ENCODE measurements around the gene SOWAHA. TPM values are rescaled to one million over a fixed set of nuclear protein-coding genes. Genes with fewer than 3 reads are reported as not detected.
"Not testable (repeated sequence)": the region's sequence is repeated elsewhere in the genome, so short reads cannot be mapped to it uniquely, and the experiment has no call there.

SOWAHA gene
- total and polyA plus RNA-seq, 2 donors (not counting 1 experiment from before 2014, with no cell fraction given), result not detected

DNA sequence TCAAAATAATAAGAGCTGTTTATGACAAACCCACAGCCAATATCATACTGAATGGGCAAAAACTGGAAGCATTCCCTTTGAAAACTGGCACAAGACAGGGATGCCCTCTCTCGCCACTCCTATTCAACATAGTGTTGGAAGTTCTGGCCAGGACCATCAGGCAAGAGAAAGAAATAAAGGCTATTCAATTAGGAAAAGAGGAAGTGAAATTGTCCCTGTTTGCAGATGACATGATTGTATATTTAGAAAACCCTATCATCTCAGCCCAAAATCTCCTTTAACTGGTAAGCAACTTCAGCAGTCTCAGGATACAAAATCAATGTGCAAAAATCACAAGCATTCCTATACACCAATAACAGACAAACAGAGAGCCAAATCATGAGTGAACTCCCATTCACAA lies 8.9 kb upstream of the SOWAHA start:
- CTCF ChIA-PET; H3K27ac Mint-ChIP-seq; H3K4me1 Mint-ChIP-seq; H2AFZ ChIP-seq (ENCODE audit: insufficient read depth, low read depth, low read length, poor library complexity, severe bottlenecking); H3K4me3 ChIP-seq (ENCODE audit: control extremely low read depth in 1 of 5, extremely low read depth in 1 of 5, insufficient read depth in 1 of 5, low read depth in 2 of 5, low read length in 4 of 5); H3K4me1 ChIP-seq (ENCODE audit: control insufficient read depth in 2 of 2, insufficient read depth in 2 of 2, low read length in 2 of 2); H3K4me3 Mint-ChIP-seq; DNase-seq; ATAC-seq (ENCODE audit: low read depth); H3K27ac ChIP-seq (ENCODE audit: low read length in 2 of 2); H4K20me1 ChIP-seq (ENCODE audit: control insufficient read depth, insufficient read depth, low read length, poor library complexity, severe bottlenecking); H3K9me3 ChIP-seq (ENCODE audit: control extremely low read depth in 1 of 3, control insufficient read depth in 2 of 3, insufficient read depth in 1 of 3, low read length in 2 of 3); intact Hi-C loops (cut with micrococcal nuclease); POLR2A ChIA-PET; H3K9me3 Mint-ChIP-seq (ENCODE audit: insufficient read depth); H3K4me2 ChIP-seq (replicated peaks; ENCODE audit: low read depth, low read length, poor library complexity, severe bottlenecking); H3K79me2 ChIP-seq (ENCODE audit: control insufficient read depth, insufficient read depth, low read length); H3K9ac ChIP-seq (ENCODE audit: low read length); H3K36me3 ChIP-seq (replicated peaks in 1 of 2; ENCODE audit: control extremely low read depth in 1 of 2, control insufficient read depth in 1 of 2, extremely low read depth in 1 of 2, insufficient read depth in 2 of 2, low read length in 1 of 2): not testable (repeated sequence)
- peaks cover 0 to 15% (median 9%) of the 10 kb centered on the region in 4 experiments for H3K27me3 ChIP-seq (replicated peaks in 1 of 4; ENCODE audit: control extremely low read depth in 1 of 4, control insufficient read depth in 3 of 4, insufficient read depth in 4 of 4, low read length in 3 of 4)
- H3K27me3 Mint-ChIP-seq, result peaks cover 44% of the 10 kb centered on the region
- no CpG with 5 or more reads among the region's 1 CpG for WGBS (ENCODE audit: insufficient coverage)

DNA sequence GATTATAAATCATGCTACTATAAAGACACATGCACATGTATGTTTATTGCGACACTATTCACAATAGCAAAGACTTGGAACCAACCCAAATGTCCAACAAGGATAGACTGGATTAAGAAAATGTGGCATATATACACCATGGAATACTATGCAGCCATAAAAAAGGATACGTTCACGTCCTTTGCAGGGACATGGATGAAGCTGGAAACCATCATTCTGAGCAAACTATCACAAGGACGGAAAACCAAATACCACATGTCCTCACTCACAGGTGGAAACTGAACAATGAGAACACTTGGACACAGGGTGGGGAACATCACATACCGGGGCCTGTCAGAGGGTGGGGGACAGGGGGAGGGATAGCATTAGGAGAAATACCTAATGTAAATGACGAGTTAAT lies 7.2 kb upstream of the SOWAHA start:
- H2AFZ ChIP-seq (ENCODE audit: insufficient read depth, low read depth, low read length, poor library complexity, severe bottlenecking); H4K20me1 ChIP-seq (ENCODE audit: control insufficient read depth, insufficient read depth, low read length, poor library complexity, severe bottlenecking); H3K4me3 ChIP-seq (ENCODE audit: control extremely low read depth in 1 of 5, extremely low read depth in 1 of 5, insufficient read depth in 1 of 5, low read depth in 2 of 5, low read length in 4 of 5); H3K36me3 ChIP-seq (replicated peaks in 1 of 2; ENCODE audit: control extremely low read depth in 1 of 2, control insufficient read depth in 1 of 2, extremely low read depth in 1 of 2, insufficient read depth in 2 of 2, low read length in 1 of 2); intact Hi-C loops (cut with micrococcal nuclease); H3K9me3 ChIP-seq (ENCODE audit: control extremely low read depth in 1 of 3, control insufficient read depth in 2 of 3, insufficient read depth in 1 of 3, low read length in 2 of 3); H3K4me1 Mint-ChIP-seq; H3K9me3 Mint-ChIP-seq (ENCODE audit: insufficient read depth); POLR2A ChIA-PET; DNase-seq; H3K79me2 ChIP-seq (ENCODE audit: control insufficient read depth, insufficient read depth, low read length); H3K27ac Mint-ChIP-seq; H3K9ac ChIP-seq (ENCODE audit: low read length); H3K4me3 Mint-ChIP-seq; H3K4me2 ChIP-seq (replicated peaks; ENCODE audit: low read depth, low read length, poor library complexity, severe bottlenecking); ATAC-seq (ENCODE audit: low read depth); H3K27ac ChIP-seq (ENCODE audit: low read length in 2 of 2); H3K4me1 ChIP-seq (ENCODE audit: control insufficient read depth in 2 of 2, insufficient read depth in 2 of 2, low read length in 2 of 2): not testable (repeated sequence)
- peaks cover 0 to 27% (median 9%) of the 10 kb centered on the region in 4 experiments for H3K27me3 ChIP-seq (replicated peaks in 1 of 4; ENCODE audit: control extremely low read depth in 1 of 4, control insufficient read depth in 3 of 4, insufficient read depth in 4 of 4, low read length in 3 of 4)
- CTCF ChIA-PET, result interaction anchor here (2.3 kb wide), 1 partner anchor 14 kb away, joined by 6 read pairs; no protein-coding TSS in a partner anchor
- peaks cover 45% of the 10 kb centered on the region for H3K27me3 Mint-ChIP-seq
- WGBS (ENCODE audit: insufficient coverage), result 100% methylated on average over 3 of the region's 6 CpGs

DNA sequence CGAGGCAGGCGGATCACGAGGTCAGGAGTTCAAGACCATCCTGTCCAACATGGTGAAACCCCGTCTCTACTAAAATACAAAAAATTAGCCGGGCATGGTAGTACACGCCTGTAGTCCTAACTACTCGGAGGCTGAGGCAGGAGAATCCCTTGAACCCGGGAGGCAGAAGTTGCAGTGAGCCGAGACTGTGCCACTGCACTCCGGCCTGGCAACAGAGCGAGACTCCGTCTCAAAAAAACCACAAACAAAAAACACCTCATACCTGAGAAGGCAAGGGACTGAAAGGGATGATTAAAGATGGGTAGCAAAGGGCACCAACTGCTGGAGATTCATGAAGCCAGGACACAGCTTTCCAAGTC lies 6.3 kb upstream of the SOWAHA start:
- H3K36me3 ChIP-seq (replicated peaks in 1 of 2; ENCODE audit: control extremely low read depth in 1 of 2, control insufficient read depth in 1 of 2, extremely low read depth in 1 of 2, insufficient read depth in 2 of 2, low read length in 1 of 2); H3K9ac ChIP-seq (ENCODE audit: low read length); H3K4me3 Mint-ChIP-seq; H3K4me3 ChIP-seq (ENCODE audit: control extremely low read depth in 1 of 5, extremely low read depth in 1 of 5, insufficient read depth in 1 of 5, low read depth in 2 of 5, low read length in 4 of 5); intact Hi-C loops (cut with micrococcal nuclease); H3K9me3 Mint-ChIP-seq (ENCODE audit: insufficient read depth); H3K4me1 ChIP-seq (ENCODE audit: control insufficient read depth in 2 of 2, insufficient read depth in 2 of 2, low read length in 2 of 2); H4K20me1 ChIP-seq (ENCODE audit: control insufficient read depth, insufficient read depth, low read length, poor library complexity, severe bottlenecking); DNase-seq; H3K79me2 ChIP-seq (ENCODE audit: control insufficient read depth, insufficient read depth, low read length); H2AFZ ChIP-seq (ENCODE audit: insufficient read depth, low read depth, low read length, poor library complexity, severe bottlenecking); H3K27ac Mint-ChIP-seq; H3K4me2 ChIP-seq (replicated peaks; ENCODE audit: low read depth, low read length, poor library complexity, severe bottlenecking); H3K27ac ChIP-seq (ENCODE audit: low read length in 2 of 2); ATAC-seq (ENCODE audit: low read depth); H3K9me3 ChIP-seq (ENCODE audit: control extremely low read depth in 1 of 3, control insufficient read depth in 2 of 3, insufficient read depth in 1 of 3, low read length in 2 of 3); H3K4me1 Mint-ChIP-seq; POLR2A ChIA-PET: not testable (repeated sequence)
- peaks cover 51% of the 10 kb centered on the region for H3K27me3 Mint-ChIP-seq
- 99% methylated on average over 8 of the region's 12 CpGs for WGBS (ENCODE audit: insufficient coverage)
- CTCF ChIA-PET, result interaction anchor here (0.6 to 2.3 kb wide), 4 partner anchors 11 to 135 kb away, joined by 3 to 6 read pairs (median 4); partner anchors contain the start of gene SHROOM1
- H3K27me3 ChIP-seq (replicated peaks in 1 of 4; ENCODE audit: control extremely low read depth in 1 of 4, control insufficient read depth in 3 of 4, insufficient read depth in 4 of 4, low read length in 3 of 4), result peaks cover 0 to 32% (median 13%) of the 10 kb centered on the region in 4 experiments
